Renal pelvis (tissue), 12 donors: ENCODE measurements around the gene GH2. TPM values are rescaled to one million over a fixed set of nuclear protein-coding genes. Genes with fewer than 3 reads are reported as not detected.
A peak's percentile ranks its signal among the peaks of the same experiment; 100 is the strongest.
"Not testable (repeated sequence)": the region's sequence is repeated elsewhere in the genome, so short reads cannot be mapped to it uniquely, and the experiment has no call there.

ENCODE experiments used
- DNase-seq: peaks from one replicate; pipeline ENCODE4 v3.0.0-alpha.2; 2013
- long read RNA-seq, 16 experiments: transcript quantifications; one replicate each; lab custom pipeline, GENCODE V29; 2026
- polyA plus RNA-seq, 3 donors: library from polyadenylated mRNA; unstranded; fragments of 120-200 nt; gene quantifications; one replicate each; pipeline ENCODE4 v1.2.1, GENCODE V29; 2013; ENCODE audit not compliant: insufficient read length in 3 of 3

Gene GH2
- not detected for polyA plus RNA-seq
- long read RNA-seq, donor 1 = 0 reads
- long read RNA-seq, donor 2 = 0 reads
- long read RNA-seq, donor 3 = 0 reads
- long read RNA-seq, donor 4, partial matches to known transcripts = 0 of 1 reads
- long read RNA-seq, donor 4, other reads (novel, unspliced or antisense) = 0 of 1 reads
- long read RNA-seq, donor 5 = 0 reads
- long read RNA-seq, donor 6 = 0 reads
- long read RNA-seq, donor 7 = 0 reads
- long read RNA-seq, donor 8 = 0 reads
- long read RNA-seq, donor 9 = 0 reads
- long read RNA-seq, donor 10 = 0 reads
- long read RNA-seq, donor 11 = 0 reads
- long read RNA-seq, donor 12 = 0 reads
- long read RNA-seq, donor 13 = 0 reads
- long read RNA-seq, donor 14 = 0 reads
- long read RNA-seq, donor 15 = 0 reads
- long read RNA-seq, donor 16 = 0 reads

GRCh38 chr17:63881935-63882601 is at the start of gene GH2:
Gene GH2 (minus strand): TSS chr17:63881944. CDS start chr17:63881801, 143 bp downstream.
- peak; percentile 21 for DNase-seq

DNA sequence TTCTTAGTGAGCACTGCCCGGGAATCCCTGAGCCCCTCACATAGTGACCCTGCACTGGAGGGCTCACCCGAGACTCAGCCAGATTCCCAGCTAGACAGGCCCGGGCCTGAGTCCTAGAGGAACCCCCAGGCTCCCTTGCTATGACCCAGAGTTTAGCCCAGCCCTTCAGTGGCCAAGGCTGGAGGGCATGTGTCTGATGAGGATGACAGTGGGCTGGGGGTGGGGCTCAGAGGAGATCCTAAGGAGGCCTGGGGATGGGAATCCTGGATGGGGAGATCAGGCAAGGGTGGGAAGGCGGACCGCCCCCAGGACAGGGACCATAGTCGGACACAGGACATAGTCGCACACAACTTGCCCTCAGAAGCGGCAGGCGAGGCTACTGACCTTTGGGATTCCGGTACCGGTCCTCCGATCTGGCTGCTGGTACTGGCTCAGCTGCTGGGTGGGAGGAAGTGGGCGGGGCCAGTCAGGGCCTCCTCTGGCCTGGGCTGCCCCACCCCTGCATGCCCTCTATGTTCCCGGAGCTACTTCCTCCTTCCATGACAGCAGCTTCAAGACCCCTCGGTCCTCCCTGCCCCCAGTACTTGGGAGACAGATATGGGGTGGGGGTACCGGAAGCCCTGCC is 49.3 kb upstream of the GH2 start:
- no peak for DNase-seq

DNA sequence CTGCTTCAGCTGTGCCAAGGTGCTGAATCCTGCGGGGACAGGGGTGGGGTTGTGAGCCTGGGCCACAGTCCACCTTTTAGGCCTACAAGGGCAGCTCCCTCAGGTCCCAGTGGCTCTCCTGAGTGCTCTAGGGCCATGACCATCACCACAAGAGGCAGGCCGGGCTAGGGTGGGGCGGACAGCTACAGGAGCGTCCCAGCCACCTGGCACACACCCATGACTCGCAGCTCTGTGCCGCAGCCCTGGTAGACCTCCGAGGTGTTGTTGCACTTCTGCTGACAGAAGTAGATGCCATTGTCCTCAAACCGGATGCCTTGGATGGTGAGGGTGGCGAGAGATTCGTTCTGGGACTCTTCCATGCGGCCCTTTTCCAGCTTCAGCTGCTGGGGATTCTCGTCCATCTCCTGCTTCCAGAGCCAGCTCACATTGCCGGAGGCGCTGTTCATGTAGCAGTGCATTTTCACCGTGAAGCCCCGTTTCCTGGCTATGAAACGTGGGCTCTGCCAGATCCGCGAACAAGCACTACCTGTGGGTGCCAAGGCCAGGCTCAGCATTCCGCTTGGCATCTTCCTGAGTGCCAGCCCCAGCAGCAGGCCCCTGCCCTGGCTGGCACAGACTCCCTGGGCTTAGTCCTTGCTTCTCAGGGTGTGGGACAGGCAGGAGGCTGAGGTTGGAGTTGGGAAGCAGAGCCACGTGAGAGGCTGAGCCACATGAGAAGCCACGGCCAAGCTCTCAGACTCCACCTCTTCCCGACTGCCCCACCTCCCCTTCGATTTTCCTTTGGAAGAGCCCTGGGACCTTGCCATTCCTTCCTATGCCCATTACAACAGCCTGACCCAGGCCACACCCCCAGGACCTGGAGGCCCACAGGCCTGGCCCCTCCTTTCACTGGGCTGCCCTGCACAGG is 48.4 kb upstream of the GH2 start:
- DNase-seq = no peak

GRCh38 chr17:63928966-63929695 is 47.4 kb upstream of the GH2 start:
- no peak for DNase-seq

DNA sequence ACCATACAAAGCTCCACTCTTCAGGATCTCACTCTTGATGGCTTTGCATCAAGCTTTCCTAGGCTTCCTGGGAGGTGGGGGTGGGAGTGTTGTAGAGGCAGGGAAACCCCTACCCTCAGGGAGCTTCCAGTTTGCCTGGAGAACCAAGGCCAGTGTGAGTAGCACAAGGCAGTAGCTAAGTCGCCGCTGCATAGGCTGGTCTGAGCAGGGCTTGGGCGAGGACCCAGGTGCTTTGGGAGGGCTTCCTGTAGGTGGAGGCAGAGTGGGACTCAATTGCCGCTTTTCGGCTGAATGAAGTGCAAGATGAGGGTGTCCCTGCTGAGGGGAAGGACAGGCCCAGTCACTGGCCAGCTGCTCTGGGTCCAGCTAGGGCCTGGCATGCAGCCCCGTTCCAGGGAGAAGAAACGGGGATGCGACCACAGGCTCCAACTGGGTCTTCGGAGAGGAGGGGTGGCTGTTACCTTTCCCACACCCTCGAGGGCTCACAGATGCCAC is 46.5 kb upstream of the GH2 start:
- no peak for DNase-seq

- DNase-seq = no peak
Observed at GRCh38 chr17:63927464-63928171, 45.9 kb upstream of the GH2 start.

- DNase-seq = no peak
Observed at GRCh38 chr17:63926164-63926563, 44.4 kb upstream of the GH2 start.

GRCh38 chr17:63925615-63926014 is 43.9 kb upstream of the GH2 start:
- DNase-seq = no peak

- not testable (repeated sequence) for DNase-seq
Observed at GRCh38 chr17:63922402-63922801, 40.7 kb upstream of the GH2 start.

- DNase-seq = not testable (repeated sequence)
Observed at GRCh38 chr17:63920779-63921178, 39.0 kb upstream of the GH2 start.

DNA sequence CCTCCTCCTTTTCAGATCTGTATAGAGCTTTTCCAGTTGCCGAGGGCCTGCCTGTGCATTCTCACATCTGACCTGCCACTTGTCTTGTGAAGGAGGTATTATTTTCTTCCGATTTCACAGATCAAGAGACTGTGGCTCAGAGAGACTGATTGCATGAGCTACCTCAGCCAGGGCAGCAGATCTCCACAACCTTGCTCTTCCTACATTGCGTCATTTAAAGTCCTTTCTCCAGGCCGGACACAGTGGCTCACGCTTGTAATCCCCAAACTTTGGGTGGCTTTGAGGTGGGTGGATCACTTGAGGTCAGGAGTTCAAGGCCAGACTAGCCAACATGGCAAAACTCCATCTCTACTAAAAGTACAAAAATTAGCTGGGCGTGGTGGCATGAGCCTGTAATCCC is 38.3 kb upstream of the GH2 start:
- DNase-seq = not testable (repeated sequence)

- DNase-seq = peak; percentile 41
Observed at GRCh38 chr17:63919311-63919723, 37.6 kb upstream of the GH2 start.

DNA sequence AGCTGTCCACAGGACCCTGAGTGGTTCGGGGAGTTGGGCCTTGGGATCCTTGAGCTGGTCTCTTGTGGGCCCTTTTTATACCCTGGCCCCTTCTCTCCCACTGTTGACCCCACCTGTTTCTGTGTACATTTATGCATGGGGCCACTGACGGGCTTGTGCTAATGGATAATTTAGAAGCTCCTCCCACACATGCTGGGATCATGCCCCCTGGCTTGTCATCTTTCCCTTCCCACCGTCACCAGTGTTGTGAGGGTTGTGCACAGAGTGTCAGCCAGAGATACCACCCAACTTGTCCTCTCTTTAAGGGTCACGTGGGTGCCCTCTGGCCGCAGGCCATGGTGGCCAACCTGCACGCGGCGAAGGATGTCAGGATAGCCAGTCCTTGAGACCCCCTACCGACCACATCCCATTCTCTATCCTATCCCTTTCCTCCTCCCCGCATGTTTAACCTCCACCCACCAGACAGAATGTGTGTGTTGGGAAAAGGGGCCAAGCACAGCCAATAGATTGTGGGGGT is 37.1 kb upstream of the GH2 start, which contains the start of gene GH1:
Gene GH1, minus strand, starts transcription at position 51 of the 517 bp plus-strand sequence. CDS start 63 bp downstream, outside the sequence.
- not testable (repeated sequence) for DNase-seq

GRCh38 chr17:63918305-63918704 is 36.6 kb upstream of the GH2 start:
- DNase-seq = no peak

GRCh38 chr17:63917646-63918045 is 35.9 kb upstream of the GH2 start:
- DNase-seq = no peak

GRCh38 chr17:63917206-63917605 is 35.5 kb upstream of the GH2 start:
- DNase-seq = not testable (repeated sequence)

DNA sequence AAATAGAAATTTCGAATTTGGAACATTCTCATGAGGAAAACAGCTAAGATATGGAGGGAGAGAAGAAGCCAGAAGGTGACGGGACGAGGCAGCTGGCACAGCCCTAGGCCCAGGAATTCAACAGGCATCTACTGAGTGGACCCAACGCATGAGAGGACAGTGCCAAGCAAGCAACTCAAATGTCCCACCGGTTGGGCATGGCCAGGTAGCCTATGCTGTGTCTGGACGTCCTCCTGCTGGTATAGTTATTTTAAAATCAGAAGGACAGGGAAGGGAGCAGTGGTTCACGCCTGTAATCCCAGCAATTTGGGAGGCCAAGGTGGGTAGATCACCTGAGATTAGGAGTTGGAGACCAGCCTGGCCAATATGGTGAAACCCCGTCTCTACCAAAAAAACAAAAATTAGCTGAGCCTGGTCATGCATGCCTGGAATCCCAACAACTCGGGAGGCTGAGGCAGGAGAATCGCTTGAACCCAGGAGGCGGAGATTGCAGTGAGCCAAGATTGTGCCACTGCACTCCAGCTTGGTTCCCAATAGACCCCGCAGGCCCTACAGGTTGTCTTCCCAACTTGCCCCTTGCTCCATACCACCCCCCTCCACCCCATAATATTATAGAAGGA is 34.9 kb upstream of the GH2 start:
- DNase-seq = no peak

DNA sequence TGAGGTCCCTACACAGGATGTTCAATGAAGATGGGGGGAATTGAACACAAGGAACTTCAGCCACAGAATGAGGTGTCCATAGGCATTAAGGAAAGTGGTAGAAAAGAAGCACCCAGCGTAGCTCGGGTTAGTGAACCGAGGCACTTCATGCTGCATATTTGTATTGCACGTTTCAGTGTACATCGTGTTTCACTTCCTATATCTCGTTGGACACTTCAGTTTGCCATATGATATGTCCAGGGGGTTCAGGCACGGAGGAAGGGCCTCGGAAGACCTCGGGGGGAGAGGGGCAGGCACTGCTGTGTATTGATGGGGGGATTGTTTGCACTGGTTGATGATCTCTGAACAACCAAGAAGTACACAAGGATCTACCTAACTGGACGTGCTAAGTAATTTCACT is 34.0 kb upstream of the GH2 start:
- not testable (repeated sequence) for DNase-seq

- DNase-seq = no peak
Observed at GRCh38 chr17:63914471-63914870, 32.7 kb upstream of the GH2 start.
